Smooth muscle cell (in vitro differentiated cells): ENCODE measurements around the gene LBX1. TPM values are rescaled to one million over a fixed set of nuclear protein-coding genes. Genes with fewer than 3 reads are reported as not detected.

ENCODE experiments used
- DNase-seq: peaks from one replicate; lab custom pipeline; 2025; ENCODE audit not compliant: unreplicated experiment; lab: John Stamatoyannopoulos, UW
- H2AFZ ChIP-seq: fragments of 200-600 bp; sonication (generic); 2 replicates; pipeline ENCODE4 v1.6.0; 2016; ENCODE audit warnings: antibody characterized with exemption, low read depth, mild to moderate bottlenecking
- H3F3A ChIP-seq: fragments of 200-600 bp; sonication (generic); 2 replicates; pipeline ENCODE4 v1.6.0; 2017; ENCODE audit warnings: antibody characterized with exemption, low read depth
- H3K27ac ChIP-seq: fragments of 200-600 bp; sonication (generic); 2 replicates; pipeline ENCODE4 v1.5.1; 2016; ENCODE audit warnings: low read depth, mild to moderate bottlenecking
- H3K27me3 ChIP-seq: fragments of 200-600 bp; sonication (generic); 2 replicates; pipeline ENCODE4 v1.6.1; 2016; ENCODE audit warnings: low read depth, mild to moderate bottlenecking
- H3K36me3 ChIP-seq: fragments of 200-600 bp; sonication (generic); 2 replicates; pipeline ENCODE4 v1.5.1; 2016; ENCODE audit warnings: low read depth
- H3K4me1 ChIP-seq: fragments of 200-600 bp; sonication (generic); 2 replicates; pipeline ENCODE4 v1.5.1; 2016; ENCODE audit warnings: low read depth
- H3K4me2 ChIP-seq: fragments of 200-600 bp; sonication (generic); 2 replicates; pipeline ENCODE4 v1.6.0; 2016; ENCODE audit warnings: mild to moderate bottlenecking
- H3K4me3 ChIP-seq: fragments of 200-600 bp; sonication (generic); 2 replicates; pipeline ENCODE4 v1.5.1; 2016; ENCODE audit warnings: mild to moderate bottlenecking
- H3K79me2 ChIP-seq: fragments of 200-600 bp; sonication (generic); 2 replicates; pipeline ENCODE4 v1.6.0; 2016; ENCODE audit warnings: low read depth, mild to moderate bottlenecking
- H3K9ac ChIP-seq: fragments of 200-600 bp; sonication (generic); 2 replicates; pipeline ENCODE4 v1.6.0; 2016; ENCODE audit warnings: low read depth
- H3K9me3 ChIP-seq: fragments of 200-600 bp; sonication (generic); replicated peaks from 2 replicates; pipeline ENCODE4 v1.5.1; 2016; ENCODE audit warnings: low read depth
- H4K20me1 ChIP-seq: fragments of 200-600 bp; sonication (generic); 2 replicates; pipeline ENCODE4 v1.6.0; 2016; ENCODE audit warnings: low read depth
- CTCF ChIP-seq: fragments of 200-600 bp; sonication (generic); IDR thresholded peaks from 2 replicates; pipeline ENCODE4 v1.5.1; 2017; ENCODE audit warnings: borderline replicate concordance, mild to moderate bottlenecking, antibody characterized with exemption; ENCODE audit not compliant: insufficient read depth, poor library complexity, severe bottlenecking
- WGBS: methylation state at CpG from one replicate; pipeline ENCODE4 v1.1.7; 2016; ENCODE audit warnings: low lambda C conversion rate; 5-methylcytosine and 5-hydroxymethylcytosine counted together
- polyA plus RNA-seq: library from polyadenylated mRNA; unstranded; fragments of >200 nt; fragmentation: Nextera tagmentation; extraction: Ambion mirVana; gene quantifications from 2 replicates; pipeline ENCODE4 v1.2.1, GENCODE V29; 2016
- total RNA-seq: library from RNA; depleted of rRNA; stranded (reverse); fragments of >200 nt; gene quantifications from 2 replicates; pipeline ENCODE4 v1.2.3, GENCODE V29; 2014

LBX1 gene
- total and polyA plus RNA-seq, 2 experiments from 2014 or later = not detected

- Histone ChIP-seq H3K27me3 (peaks cover 100% of the 10 kb centered on the region), H3K36me3 (no peaks in the 10 kb centered on the region), H3K9ac (no peak overlapping the region), H3K4me2 (peak overlapping the region; percentile 56), H3K9me3 (no peaks in the 10 kb centered on the region), H3K4me1 (peaks cover 9% of the 10 kb centered on the region), H3F3A (no peaks in the 10 kb centered on the region), H4K20me1 (peaks cover 10% of the 10 kb centered on the region), H2AFZ (no peak overlapping the region), H3K79me2 (no peaks in the 10 kb centered on the region), H3K4me3 (peak overlapping the region; percentile 27), H3K27ac (no peak overlapping the region)
- no peak for TF ChIP-seq CTCF
- WGBS = 7% methylated on average over 50 of the region's 50 CpGs
- no peak for DNase-seq
Observed at GRCh38 chr10:101223274-101224059, 5.8 kb downstream of the LBX1 start.

GRCh38 chr10:101222683-101223273 is 6.5 kb downstream of the LBX1 start:
- H3K4me3 ChIP-seq = peak overlapping the region; percentile 27
- WGBS = 8% methylated on average over 42 of the region's 42 CpGs

GRCh38 chr10:101221963-101222531 is 7.2 kb downstream of the LBX1 start:
- Histone ChIP-seq H3K4me3 (no peak overlapping the region), H3F3A (no peaks in the 10 kb centered on the region), H3K4me1 (peaks cover 12% of the 10 kb centered on the region), H2AFZ (no peak overlapping the region), H3K4me2 (no peak overlapping the region), H3K27ac (no peak overlapping the region), H3K79me2 (no peaks in the 10 kb centered on the region), H3K9me3 (no peaks in the 10 kb centered on the region), H3K9ac (no peak overlapping the region), H4K20me1 (no peaks in the 10 kb centered on the region), H3K27me3 (peaks cover 100% of the 10 kb centered on the region), H3K36me3 (no peaks in the 10 kb centered on the region)
- 24% methylated on average over 9 of the region's 9 CpGs for WGBS
- TF ChIP-seq CTCF = no peak
- no peak for DNase-seq

More at GRCh38 chr10:101222683-101223273, 6.5 kb downstream of the LBX1 start:
- H3K4me2 ChIP-seq = peak overlapping the region; percentile 56
- H3K79me2 ChIP-seq = no peaks in the 10 kb centered on the region
- no peak for TF ChIP-seq CTCF
- H3K36me3 ChIP-seq = no peaks in the 10 kb centered on the region
- H2AFZ ChIP-seq = no peak overlapping the region
- H3K9me3 ChIP-seq = no peaks in the 10 kb centered on the region
- H3F3A ChIP-seq = no peaks in the 10 kb centered on the region
- peaks cover 6% of the 10 kb centered on the region for H4K20me1 ChIP-seq
- peaks cover 100% of the 10 kb centered on the region for H3K27me3 ChIP-seq
- H3K4me1 ChIP-seq = peaks cover 9% of the 10 kb centered on the region
- H3K9ac ChIP-seq = no peak overlapping the region
- DNase-seq = no peak
- H3K27ac ChIP-seq = no peak overlapping the region
